Measurements from ENCODE around the gene ATP6AP1. TPM values are rescaled to one million over a fixed set of nuclear protein-coding genes. Genes with fewer than 3 reads are reported as not detected.

The ATP6AP1 gene
- total and polyA plus RNA-seq, 10 of the 15 experiments (the other 5 are each of a cell fraction or from before 2014, with no cell fraction given), result 4.5 to 56.4 (median 32.0) TPM

GRCh38 chrX:154465601-154466000 lies 37.1 kb downstream of the ATP6AP1 start:
- SMC1A ChIA-PET (ENCODE audit: uncharacterized antibody, unreplicated experiment), result no interaction called here
- Histone ChIP-seq H3K9me3 (replicated peaks; ENCODE audit: control insufficient read depth, insufficient read depth, low read length) (no peaks in the 10 kb centered on the region; the same call in 2 of the 3 replicates), H4K20me1 (ENCODE audit: control insufficient read depth, insufficient read depth) (no peaks in the 10 kb centered on the region), H3K27me3 (replicated peaks in 1 of 2; ENCODE audit: control insufficient read depth in 2 of 2, insufficient read depth in 2 of 2, low read length in 1 of 2) (no peaks in the 10 kb centered on the region), H3K4me3 (no peak overlapping the region), H3K36me3 (ENCODE audit: control insufficient read depth in 2 of 2, insufficient read depth in 2 of 2, low read length in 1 of 2) (peaks cover 0 to 2% of the 10 kb centered on the region in 2 experiments; a peak in 2 of 4 replicates), H3K4me2 (ENCODE audit: control insufficient read depth, insufficient read depth) (no peak overlapping the region), H3K79me2 (ENCODE audit: control insufficient read depth, insufficient read depth, low read length) (no peaks in the 10 kb centered on the region), H3K9ac (ENCODE audit: control insufficient read depth, insufficient read depth, low read length) (no peak overlapping the region), H2AFZ (ENCODE audit: control insufficient read depth, low read depth, low read length) (no peak overlapping the region), H3K27ac (ENCODE audit: control insufficient read depth, insufficient read depth) (no peak overlapping the region), H3K4me1 (ENCODE audit: control insufficient read depth, insufficient read depth, low read length) (no peaks in the 10 kb centered on the region)
- CTCF ChIA-PET, result no interaction called here
- ATAC-seq (no peak), FAIRE-seq (no peak), DNase-seq (ENCODE audit: low read depth, low spot score) (no peak)
- TF ChIP-seq CREB1 (IDR thresholded peaks at IDR 0.05; ENCODE audit: low read depth) (no peak), SRF (IDR thresholded peaks at IDR 0.05; ENCODE audit: low read depth in 2 of 2, low read length in 2 of 2) (no peak), MYB (IDR thresholded peaks at IDR 0.05; ENCODE audit: borderline replicate concordance, low read depth, low read length) (no peak), ZNF687 (IDR thresholded peaks at IDR 0.05) (no peak), ZBTB11 (CRISPR knock-in tag; IDR thresholded peaks at IDR 0.05) (no peak), YY1 (IDR thresholded peaks at IDR 0.05; ENCODE audit: low read depth, low read length) (no peak), LARP7 (IDR thresholded peaks at IDR 0.05) (no peak), STAT3 (IDR thresholded peaks at IDR 0.05; ENCODE audit: low read depth, low read length) (no peak), HSF1 (IDR thresholded peaks at IDR 0.05; ENCODE audit: low read depth, low read length) (no peak), MEF2B (IDR thresholded peaks at IDR 0.05; ENCODE audit: partially characterized antibody, poor library complexity, severe bottlenecking) (no peak), MLLT1 (IDR thresholded peaks at IDR 0.05) (no peak), ATF2 (IDR thresholded peaks at IDR 0.05; ENCODE audit: low read length) (no peak), SP1 (IDR thresholded peaks at IDR 0.05; ENCODE audit: low read depth, low read length) (no peak)
- intact Hi-C loops (cut with micrococcal nuclease; ENCODE audit: unreplicated experiment), result no loop called here
- BruUV-seq (replicated peaks), result no TSS peak
- POLR2A ChIA-PET, result no interaction called here
- WGBS (ENCODE audit: insufficient coverage, insufficient replicate concordance, low lambda C conversion rate, missing lambda C conversion rate), result 57% methylated on average over 14 of the region's 14 CpGs
- in situ Hi-C loops (cut with MboI), result no loop called here
- RAD21 ChIA-PET (ENCODE audit: unreplicated experiment), result no interaction called here

Measured in GM12878 (cell line).